Liver (tissue), 9 donors: Measurements from ENCODE around the gene PTK7. TPM values are rescaled to one million over a fixed set of nuclear protein-coding genes. Genes with fewer than 3 reads are reported as not detected.

Experiments used
- DNase-seq: peaks from one replicate; pipeline ENCODE4 v3.0.0-alpha.2; 2017; ENCODE audit warnings: low spot score
- H3K27ac ChIP-seq, 2 donors: one replicate each; pipeline ENCODE4 v1.7.0; 2013; ENCODE audit warnings: inconsistent platforms in 2 of 2, low read length in 2 of 2, control low read depth in 1 of 2, low read depth in 1 of 2, mild to moderate bottlenecking in 1 of 2
- H3K27me3 ChIP-seq, 4 donors: one replicate each; pipeline versions ENCODE4 v1.6.1 to v1.7.0; 2013; ENCODE audit warnings: low read length in 3 of 4, inconsistent platforms in 1 of 4, mild to moderate bottlenecking in 1 of 4, moderate library complexity in 1 of 4; ENCODE audit not compliant: control insufficient read depth in 4 of 4, insufficient read depth in 4 of 4
- H3K36me3 ChIP-seq, 4 donors: one replicate each; pipeline versions ENCODE4 v1.6.1 to v1.7.0; 2013; ENCODE audit warnings: low read length in 3 of 4, mild to moderate bottlenecking in 3 of 4, low read depth in 1 of 4, moderate library complexity in 1 of 4; ENCODE audit not compliant: control insufficient read depth in 4 of 4, insufficient read depth in 3 of 4
- H3K4me1 ChIP-seq, 4 donors: one replicate each; pipeline versions ENCODE4 v1.6.1 to v1.7.0; 2013; ENCODE audit warnings: low read length in 3 of 4, mild to moderate bottlenecking in 3 of 4, moderate library complexity in 1 of 4; ENCODE audit not compliant: control insufficient read depth in 4 of 4, insufficient read depth in 4 of 4
- H3K4me3 ChIP-seq, 3 donors: one replicate each; pipeline versions ENCODE4 v1.6.1 to v1.7.0; 2013; ENCODE audit warnings: low read length in 3 of 3, control low read depth in 1 of 3, low read depth in 1 of 3, mild to moderate bottlenecking in 1 of 3
- H3K9ac ChIP-seq, 2 donors: one replicate each; pipeline ENCODE4 v1.7.0; 2013; ENCODE audit warnings: low read length in 2 of 2, mild to moderate bottlenecking in 2 of 2, moderate library complexity in 2 of 2, control low read depth in 1 of 2, low read depth in 1 of 2
- H3K9me3 ChIP-seq, 4 donors: one replicate each; pipeline versions ENCODE4 v1.6.1 to v1.7.0; 2013; ENCODE audit warnings: low read length in 3 of 4; ENCODE audit not compliant: control insufficient read depth in 4 of 4
- EGR1 ChIP-seq, 2 donors: IDR thresholded peaks; 2 replicates each; pipeline ENCODE4 v1.6.1; 2016 to 2018; ENCODE audit warnings: antibody characterized with exemption in 2 of 2, low read depth in 2 of 2
- FOXA1 ChIP-seq: IDR thresholded peaks from 2 replicates; pipeline ENCODE4 v1.6.1; 2016; ENCODE audit warnings: antibody characterized with exemption
- GABPA ChIP-seq, 2 donors: IDR thresholded peaks in 1 of 2; conservative IDR thresholded peaks in 1 of 2; 2 replicates each; pipeline ENCODE4 v1.6.1; 2016; ENCODE audit warnings: antibody characterized with exemption in 2 of 2, mild to moderate bottlenecking in 1 of 2, moderate library complexity in 1 of 2
- HNF4A ChIP-seq, 2 donors: conservative IDR thresholded peaks; 2 replicates each; pipeline ENCODE4 v1.6.1; 2016; ENCODE audit warnings: antibody characterized with exemption in 2 of 2, mild to moderate bottlenecking in 2 of 2
- HNF4G ChIP-seq: IDR thresholded peaks from 2 replicates; pipeline ENCODE4 v1.6.1; 2016; ENCODE audit warnings: antibody characterized with exemption
- RAD21 ChIP-seq, 2 donors: IDR thresholded peaks; 2 replicates each; pipeline ENCODE4 v1.6.1; 2016; ENCODE audit warnings: antibody characterized with exemption in 2 of 2, mild to moderate bottlenecking in 2 of 2
- RXRA ChIP-seq, 2 donors: IDR thresholded peaks; 2 replicates each; pipeline ENCODE4 v1.6.1; 2017 to 2018; ENCODE audit warnings: antibody characterized with exemption in 2 of 2, mild to moderate bottlenecking in 1 of 2
- SP1 ChIP-seq: IDR thresholded peaks from 2 replicates; pipeline ENCODE4 v1.6.1; 2018; ENCODE audit warnings: antibody characterized with exemption, mild to moderate bottlenecking
- TAF1 ChIP-seq: conservative IDR thresholded peaks from 2 replicates; pipeline ENCODE4 v1.6.1; 2016; ENCODE audit warnings: antibody characterized with exemption, mild to moderate bottlenecking
- YY1 ChIP-seq: IDR thresholded peaks from 2 replicates; pipeline ENCODE4 v1.6.1; 2016; ENCODE audit warnings: antibody characterized with exemption, mild to moderate bottlenecking
- WGBS: extraction: QIAGEN DNeasy Blood & Tissue Kit; methylation state at CpG from one replicate; pipeline ENCODE4 v1.1.7; 2013; 5-methylcytosine and 5-hydroxymethylcytosine counted together
- polyA plus RNA-seq, 2 donors: library from polyadenylated mRNA; stranded (reverse) in 1 of 2; unstranded in 1 of 2; fragments of 200-250 nt in 1 of 2; fragments of >200 nt in 1 of 2; fragmentation: Nextera tagmentation in 1 of 2; extraction: Ambion mirVana in 1 of 2; gene quantifications; one replicate each; pipeline versions ENCODE4 v1.2.1 to v1.2.3, GENCODE V29; 2013 to 2015
- total RNA-seq, 2 donors: library from RNA; depleted of rRNA; stranded (reverse); fragments of >200 nt; gene quantifications; one replicate each; pipeline ENCODE4 v1.2.3, GENCODE V29; 2014
- TF ChIP-seq, protein P1 (sequence below): IDR thresholded peaks from 2 replicates; pipeline ENCODE4 v1.6.1; 2016; ENCODE audit warnings: antibody characterized with exemption, mild to moderate bottlenecking
- TF ChIP-seq, protein P2 (sequence below): fragments of 150-350 bp; IDR thresholded peaks from 2 replicates; pipeline ENCODE4 v1.5.1; 2017; ENCODE audit warnings: improper control_type of control experiment, low read depth, low read length; ENCODE audit not compliant: missing input control
- donor health status: healthy.
- donor health status: healthy.
- donor health status: healthy.
- donor health status: healthy.
- donor health status: healthy.

Gene PTK7
- total and polyA plus RNA-seq, 4 donors = 0.67 to 10.5 (median 1.3) TPM

DNA sequence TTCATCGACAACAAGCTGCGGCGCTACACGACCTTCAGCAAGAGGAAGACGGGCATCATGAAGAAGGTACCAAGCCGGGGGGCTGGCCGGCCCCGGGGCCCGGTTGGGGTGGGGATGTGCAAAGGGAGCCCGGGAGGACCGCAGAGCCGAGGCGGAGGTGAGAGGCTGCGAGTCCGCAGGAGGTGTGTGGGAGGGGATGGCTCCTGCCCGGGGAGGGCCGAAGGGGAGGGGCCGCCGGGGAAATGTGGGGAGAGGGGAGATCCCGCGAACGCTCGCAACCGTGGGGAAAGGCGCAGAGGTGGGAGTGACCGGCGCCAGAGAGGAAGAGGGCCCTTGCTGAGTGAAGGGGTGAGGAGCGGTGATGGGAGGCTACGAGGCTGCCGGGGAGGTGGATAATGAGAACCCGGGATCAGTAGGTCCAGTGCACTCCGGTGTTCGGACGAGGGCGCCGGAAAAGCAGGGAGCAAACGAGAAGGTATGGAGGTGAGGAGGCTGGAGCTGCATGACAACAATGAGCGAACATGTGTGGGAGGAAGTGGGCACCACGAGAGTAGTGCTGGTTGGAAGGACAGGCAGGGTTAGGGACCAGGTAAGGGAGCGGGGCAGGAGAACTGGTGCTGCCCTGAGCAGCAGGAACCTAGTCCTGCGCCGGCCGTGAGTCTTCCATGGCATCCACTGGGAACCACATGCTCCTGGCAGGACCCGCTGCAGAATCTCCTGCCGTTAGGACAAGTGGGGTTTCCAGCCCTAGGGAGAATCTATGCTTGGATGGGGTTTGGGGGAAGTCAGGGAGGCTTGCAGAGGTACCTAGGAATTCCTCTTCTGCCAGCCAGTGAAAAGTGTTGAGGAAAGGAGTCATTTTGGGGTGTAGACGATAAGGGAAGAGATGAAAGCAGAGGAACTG lies 96.2 kb downstream of the PTK7 start:
- WGBS = 4% methylated on average over 46 of the region's 46 CpGs
- H3K27me3 ChIP-seq = no peaks in the 10 kb centered on the region
- peak overlapping the region; percentile 77 to 96 (median 92) for H3K4me3 ChIP-seq
- peak overlapping the region; percentile 90 to 91 for H3K27ac ChIP-seq
- no peaks in the 10 kb centered on the region for H3K9me3 ChIP-seq
- peak; percentile 67 for TF ChIP-seq YY1
- TF ChIP-seq, protein P1, sequence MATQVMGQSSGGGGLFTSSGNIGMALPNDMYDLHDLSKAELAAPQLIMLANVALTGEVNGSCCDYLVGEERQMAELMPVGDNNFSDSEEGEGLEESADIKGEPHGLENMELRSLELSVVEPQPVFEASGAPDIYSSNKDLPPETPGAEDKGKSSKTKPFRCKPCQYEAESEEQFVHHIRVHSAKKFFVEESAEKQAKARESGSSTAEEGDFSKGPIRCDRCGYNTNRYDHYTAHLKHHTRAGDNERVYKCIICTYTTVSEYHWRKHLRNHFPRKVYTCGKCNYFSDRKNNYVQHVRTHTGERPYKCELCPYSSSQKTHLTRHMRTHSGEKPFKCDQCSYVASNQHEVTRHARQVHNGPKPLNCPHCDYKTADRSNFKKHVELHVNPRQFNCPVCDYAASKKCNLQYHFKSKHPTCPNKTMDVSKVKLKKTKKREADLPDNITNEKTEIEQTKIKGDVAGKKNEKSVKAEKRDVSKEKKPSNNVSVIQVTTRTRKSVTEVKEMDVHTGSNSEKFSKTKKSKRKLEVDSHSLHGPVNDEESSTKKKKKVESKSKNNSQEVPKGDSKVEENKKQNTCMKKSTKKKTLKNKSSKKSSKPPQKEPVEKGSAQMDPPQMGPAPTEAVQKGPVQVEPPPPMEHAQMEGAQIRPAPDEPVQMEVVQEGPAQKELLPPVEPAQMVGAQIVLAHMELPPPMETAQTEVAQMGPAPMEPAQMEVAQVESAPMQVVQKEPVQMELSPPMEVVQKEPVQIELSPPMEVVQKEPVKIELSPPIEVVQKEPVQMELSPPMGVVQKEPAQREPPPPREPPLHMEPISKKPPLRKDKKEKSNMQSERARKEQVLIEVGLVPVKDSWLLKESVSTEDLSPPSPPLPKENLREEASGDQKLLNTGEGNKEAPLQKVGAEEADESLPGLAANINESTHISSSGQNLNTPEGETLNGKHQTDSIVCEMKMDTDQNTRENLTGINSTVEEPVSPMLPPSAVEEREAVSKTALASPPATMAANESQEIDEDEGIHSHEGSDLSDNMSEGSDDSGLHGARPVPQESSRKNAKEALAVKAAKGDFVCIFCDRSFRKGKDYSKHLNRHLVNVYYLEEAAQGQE = peak; percentile 6
- TF ChIP-seq TAF1 = peak; percentile 9
- TF ChIP-seq FOXA1 = no peak
- no peak for TF ChIP-seq GABPA (IDR thresholded peaks at IDR 0.05 in 1 of 2, conservative IDR thresholded peaks at IDR 0.05 in 1 of 2)
- peak overlapping the region; percentile 5 to 82 for H3K9ac ChIP-seq
- peaks cover 5 to 33% (median 20%) of the 10 kb centered on the region in 4 donors for H3K4me1 ChIP-seq
- H3K36me3 ChIP-seq = peaks cover 6 to 19% (median 17%) of the 10 kb centered on the region in 4 donors
- DNase-seq = peak; percentile 62

DNA sequence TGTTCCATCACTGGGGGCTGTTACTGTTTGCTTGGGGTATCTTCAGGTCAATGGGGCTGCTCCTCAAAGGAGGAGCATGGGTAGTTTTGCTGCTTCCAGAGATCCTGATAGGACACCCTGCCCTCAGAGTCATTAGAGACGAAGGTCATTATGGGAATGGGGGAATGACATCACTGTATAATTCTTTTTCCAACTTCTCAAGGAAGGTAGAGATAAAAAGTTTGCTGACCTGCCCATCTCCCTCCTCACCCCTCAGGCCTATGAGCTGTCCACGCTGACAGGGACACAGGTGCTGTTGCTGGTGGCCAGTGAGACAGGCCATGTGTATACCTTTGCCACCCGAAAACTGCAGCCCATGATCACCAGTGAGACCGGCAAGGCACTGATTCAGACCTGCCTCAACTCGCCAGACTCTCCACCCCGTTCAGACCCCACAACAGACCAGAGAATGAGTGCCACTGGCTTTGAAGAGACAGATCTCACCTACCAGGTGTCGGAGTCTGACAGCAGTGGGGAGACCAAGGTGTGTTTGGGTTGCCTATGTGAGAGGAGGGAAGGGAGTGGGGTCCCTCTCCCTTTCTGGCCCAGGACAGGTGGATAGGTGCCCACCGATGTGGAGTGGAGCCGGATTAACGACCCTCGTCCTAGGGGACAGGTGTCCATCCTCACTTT lies 97.6 kb downstream of the PTK7 start:
- peak overlapping the region; percentile 52 to 96 (median 92) for H3K4me3 ChIP-seq
- peaks cover 5 to 33% (median 20%) of the 10 kb centered on the region in 4 donors for H3K4me1 ChIP-seq
- H3K36me3 ChIP-seq = peaks cover 9 to 30% (median 26%) of the 10 kb centered on the region in 4 donors
- peak overlapping the region; percentile 90 to 91 for H3K27ac ChIP-seq
- H3K9me3 ChIP-seq = no peaks in the 10 kb centered on the region
- TF ChIP-seq HNF4A (conservative IDR thresholded peaks at IDR 0.05) = peak in 1 of 2 donors; percentile 29
- no peak for TF ChIP-seq YY1
- peak overlapping the region in 1 of 2 donors; percentile 14 for H3K9ac ChIP-seq
- 56% methylated on average over 11 of the region's 11 CpGs for WGBS
- H3K27me3 ChIP-seq = no peaks in the 10 kb centered on the region
- no peak for DNase-seq

DNA sequence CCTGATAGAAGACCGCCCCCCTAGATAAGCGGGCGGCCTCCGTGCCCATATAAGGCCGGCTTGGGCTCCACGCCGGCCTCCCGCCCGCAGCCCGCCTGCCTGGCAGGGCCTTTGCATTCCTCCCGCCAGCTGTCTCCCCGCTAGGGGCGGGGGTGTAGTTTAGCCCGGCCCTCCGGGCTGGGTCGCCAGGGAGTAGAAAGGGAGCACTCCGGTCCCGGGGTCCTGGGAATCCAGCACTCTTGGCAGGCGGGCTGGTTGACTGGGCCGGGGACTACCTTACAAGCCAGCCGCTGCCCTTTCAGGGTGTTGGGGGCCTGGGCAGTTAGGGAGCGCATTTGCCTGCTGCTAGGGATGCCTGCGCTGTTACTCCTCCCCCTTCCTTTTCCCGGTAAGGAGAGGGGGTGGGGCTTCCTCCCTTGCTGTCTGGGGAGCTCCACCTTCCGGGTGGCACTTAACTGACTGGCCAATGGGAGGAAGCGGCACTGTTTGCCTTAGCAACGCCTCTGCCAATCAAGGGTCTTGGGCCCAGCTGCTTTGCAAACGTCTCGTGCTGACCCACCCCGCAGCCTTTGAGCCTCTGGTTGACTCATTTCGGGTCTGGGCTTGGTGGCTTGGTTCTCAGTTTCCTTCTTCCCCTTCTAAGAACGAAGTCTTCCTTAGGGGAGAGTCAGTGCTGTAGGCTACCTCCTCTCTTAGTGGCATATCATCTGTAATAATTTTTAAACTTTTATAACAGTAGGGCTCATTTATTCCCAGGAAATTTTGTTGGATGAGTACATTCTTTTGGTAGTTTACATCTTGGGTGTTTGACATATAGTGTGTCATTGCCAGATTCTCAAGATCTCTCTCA lies 98.4 kb downstream of the PTK7 start:
- WGBS = 7% methylated on average over 32 of the region's 32 CpGs
- H3K4me3 ChIP-seq = peak overlapping the region; percentile 35 to 49 (median 46)
- no peaks in the 10 kb centered on the region for H3K9me3 ChIP-seq
- H3K4me1 ChIP-seq = peaks cover 5 to 33% (median 20%) of the 10 kb centered on the region in 4 donors
- H3K27ac ChIP-seq = peak overlapping the region; percentile 90 to 91
- H3K9ac ChIP-seq = no peak overlapping the region
- H3K27me3 ChIP-seq = no peaks in the 10 kb centered on the region
- DNase-seq = peak; percentile 93
- H3K36me3 ChIP-seq = peaks cover 15 to 33% (median 33%) of the 10 kb centered on the region in 4 donors
- TF ChIP-seq RXRA (IDR thresholded peaks at IDR 0.05) (peak in 1 of 2 donors; percentile 54), TAF1 (peak; percentile 27), EGR1 (IDR thresholded peaks at IDR 0.05; ENCODE audit: low read depth in 2 of 2) (peak; percentile 51 to 59), GABPA (IDR thresholded peaks at IDR 0.05 in 1 of 2, conservative IDR thresholded peaks at IDR 0.05 in 1 of 2) (peak; percentile 44 to 80), RAD21 (IDR thresholded peaks at IDR 0.05) (peak in 1 of 2 donors; percentile 1), FOXA1 (peak; percentile 25), SP1 (peak; percentile 93), HNF4G (no peak)
- TF ChIP-seq, protein P2, sequence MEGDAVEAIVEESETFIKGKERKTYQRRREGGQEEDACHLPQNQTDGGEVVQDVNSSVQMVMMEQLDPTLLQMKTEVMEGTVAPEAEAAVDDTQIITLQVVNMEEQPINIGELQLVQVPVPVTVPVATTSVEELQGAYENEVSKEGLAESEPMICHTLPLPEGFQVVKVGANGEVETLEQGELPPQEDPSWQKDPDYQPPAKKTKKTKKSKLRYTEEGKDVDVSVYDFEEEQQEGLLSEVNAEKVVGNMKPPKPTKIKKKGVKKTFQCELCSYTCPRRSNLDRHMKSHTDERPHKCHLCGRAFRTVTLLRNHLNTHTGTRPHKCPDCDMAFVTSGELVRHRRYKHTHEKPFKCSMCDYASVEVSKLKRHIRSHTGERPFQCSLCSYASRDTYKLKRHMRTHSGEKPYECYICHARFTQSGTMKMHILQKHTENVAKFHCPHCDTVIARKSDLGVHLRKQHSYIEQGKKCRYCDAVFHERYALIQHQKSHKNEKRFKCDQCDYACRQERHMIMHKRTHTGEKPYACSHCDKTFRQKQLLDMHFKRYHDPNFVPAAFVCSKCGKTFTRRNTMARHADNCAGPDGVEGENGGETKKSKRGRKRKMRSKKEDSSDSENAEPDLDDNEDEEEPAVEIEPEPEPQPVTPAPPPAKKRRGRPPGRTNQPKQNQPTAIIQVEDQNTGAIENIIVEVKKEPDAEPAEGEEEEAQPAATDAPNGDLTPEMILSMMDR = no peak
- TF ChIP-seq, protein P1 = peak; percentile 88
